Breast epithelium (tissue), 3 donors: ENCODE data around the gene IFI44.

Experiments used
- CTCF ChIP-seq, 3 donors: fragments of 450-650 bp; IDR thresholded peaks; one replicate each; pipeline ENCODE4 v1.5.1; 2016 to 2017; ENCODE audit warnings: antibody characterized with exemption in 3 of 3, mild to moderate bottlenecking in 3 of 3, moderate library complexity in 3 of 3
- POLR2A ChIP-seq: fragments of 450-650 bp; IDR thresholded peaks from one replicate; pipeline ENCODE4 v1.6.1; 2016; ENCODE audit warnings: antibody characterized with exemption, mild to moderate bottlenecking, moderate library complexity
- POLR2AphosphoS5 ChIP-seq, 3 donors: sonication (generic); formaldehyde crosslinking; IDR thresholded peaks; one replicate each; pipeline ENCODE4 v1.6.1; 2017; ENCODE audit warnings: antibody characterized with exemption in 3 of 3

GRCh38 chr1:78687914-78688313, 38.3 kb downstream of the IFI44 start:
- TF ChIP-seq CTCF (IDR thresholded peaks at IDR 0.05) (no peak), POLR2A (no peak), POLR2AphosphoS5 (IDR thresholded peaks at IDR 0.05) (no peak)
